Measurements from ENCODE around the gene ARL11.

- no peak for TF ChIP-seq CTCF (IDR thresholded peaks at IDR 0.05; ENCODE audit: low read length)
- no peak for TF ChIP-seq EZH2phosphoT487 (IDR thresholded peaks at IDR 0.05; ENCODE audit: low read length)
These were observed 17.1 kb downstream of the ARL11 start for GRCh38 chr13:49645451-49645850.

Measured in MM.1S (cell line).